OCI-M2 (cell line): ENCODE measurements around the gene SNRPD3.
"Not testable (repeated sequence)": the region's sequence is repeated elsewhere in the genome, so short reads cannot be mapped to it uniquely, and the experiment has no call there.

ENCODE experiments used
- DNase-seq: peaks from one replicate; lab custom pipeline; 2025; ENCODE audit not compliant: unreplicated experiment; lab: John Stamatoyannopoulos, UW

Gene SNRPD3

DNA sequence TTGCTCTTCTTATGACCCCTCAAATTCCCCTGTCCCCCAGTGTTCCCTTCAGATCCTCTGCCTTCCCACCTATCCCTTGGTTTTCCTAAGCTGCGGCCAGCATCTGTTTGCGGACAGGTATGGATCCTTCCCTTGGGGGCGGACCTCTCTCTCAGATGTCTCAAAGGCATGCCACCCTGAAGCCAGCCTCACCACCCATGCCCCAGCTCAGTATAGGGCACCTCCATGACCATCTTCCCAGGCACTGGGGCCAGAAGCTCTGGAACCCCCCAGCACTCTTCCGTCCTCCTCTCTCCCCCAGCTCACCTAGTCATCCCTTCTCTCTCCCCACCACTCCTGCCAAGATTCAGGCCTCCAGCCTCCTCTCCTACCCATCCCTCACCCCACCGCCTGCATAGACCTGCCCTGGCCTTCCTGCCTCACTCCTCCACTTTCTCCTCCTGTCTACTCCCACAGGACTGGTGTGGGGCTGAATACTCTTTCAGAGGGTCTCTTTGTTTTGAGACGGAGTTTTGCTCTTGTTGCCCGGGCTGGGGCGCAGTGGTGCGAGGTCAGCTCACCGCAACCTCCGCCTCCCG, 34.9 kb downstream of the SNRPD3 start:
- no peak for DNase-seq

DNA sequence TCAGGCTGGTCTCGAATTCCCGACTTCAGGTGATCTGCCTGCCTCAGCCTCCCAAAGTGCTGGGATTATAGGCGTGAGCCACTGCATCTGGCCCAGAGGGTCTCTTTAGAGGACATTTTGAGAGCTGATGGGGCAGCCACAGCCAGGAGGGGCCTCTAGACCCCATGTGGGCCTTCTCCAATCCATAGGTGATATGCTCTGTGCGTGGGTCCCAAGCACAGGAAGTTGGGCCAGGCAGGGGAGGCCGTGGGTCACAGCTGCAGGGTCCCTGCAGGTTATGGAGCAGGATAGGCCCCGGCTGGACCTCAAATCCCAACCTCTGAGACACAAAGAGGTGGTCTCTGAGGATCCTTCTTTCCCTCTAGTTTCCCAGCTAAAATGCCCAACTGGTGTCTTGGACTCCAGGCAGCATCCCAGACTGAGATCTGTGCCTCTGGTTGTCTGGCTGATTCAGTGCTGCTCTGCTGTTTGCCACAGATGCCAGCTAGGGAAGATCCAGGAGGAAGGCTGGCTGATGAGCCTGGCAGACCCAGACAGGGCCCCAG, 35.6 kb downstream of the SNRPD3 start:
- DNase-seq = no peak

DNA sequence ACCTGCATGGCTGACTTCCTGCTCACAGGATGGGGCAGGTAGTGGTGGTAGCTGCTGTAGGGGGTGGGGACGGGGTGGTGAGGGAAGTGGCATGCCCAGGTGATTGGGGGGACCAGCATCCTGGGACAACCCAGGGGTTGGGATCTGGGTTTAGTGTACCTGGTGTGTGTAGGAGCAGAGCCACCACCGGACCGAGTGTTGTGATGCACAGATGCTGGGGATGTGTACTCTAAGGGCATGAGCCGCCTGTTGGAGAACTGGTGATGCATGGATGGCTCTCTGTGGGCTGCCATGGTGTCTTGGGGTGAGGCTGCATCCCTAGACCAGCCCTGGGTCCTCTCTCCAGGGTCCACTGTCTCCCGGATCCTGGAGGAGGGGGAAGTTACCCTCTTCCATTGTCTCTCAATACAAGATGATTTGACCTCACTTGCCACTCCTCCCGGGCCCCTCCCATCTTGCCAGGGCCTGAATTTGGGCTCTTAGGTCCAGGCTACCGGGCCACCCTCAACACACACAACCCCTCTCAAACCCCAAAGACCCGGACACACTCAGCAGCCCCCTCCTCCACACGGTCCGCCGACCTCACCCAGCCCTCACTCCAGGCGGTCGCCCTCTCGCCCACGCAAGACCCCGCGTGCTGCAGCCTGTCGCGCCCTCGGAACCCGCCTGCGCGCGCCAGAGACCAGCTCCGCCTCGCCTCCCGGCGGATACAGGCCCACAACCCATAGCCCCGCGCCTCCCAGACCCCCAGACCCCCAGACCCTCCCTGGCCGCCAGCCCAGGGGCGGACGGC, 36.5 kb downstream of the SNRPD3 start:
- DNase-seq = no peak

DNA sequence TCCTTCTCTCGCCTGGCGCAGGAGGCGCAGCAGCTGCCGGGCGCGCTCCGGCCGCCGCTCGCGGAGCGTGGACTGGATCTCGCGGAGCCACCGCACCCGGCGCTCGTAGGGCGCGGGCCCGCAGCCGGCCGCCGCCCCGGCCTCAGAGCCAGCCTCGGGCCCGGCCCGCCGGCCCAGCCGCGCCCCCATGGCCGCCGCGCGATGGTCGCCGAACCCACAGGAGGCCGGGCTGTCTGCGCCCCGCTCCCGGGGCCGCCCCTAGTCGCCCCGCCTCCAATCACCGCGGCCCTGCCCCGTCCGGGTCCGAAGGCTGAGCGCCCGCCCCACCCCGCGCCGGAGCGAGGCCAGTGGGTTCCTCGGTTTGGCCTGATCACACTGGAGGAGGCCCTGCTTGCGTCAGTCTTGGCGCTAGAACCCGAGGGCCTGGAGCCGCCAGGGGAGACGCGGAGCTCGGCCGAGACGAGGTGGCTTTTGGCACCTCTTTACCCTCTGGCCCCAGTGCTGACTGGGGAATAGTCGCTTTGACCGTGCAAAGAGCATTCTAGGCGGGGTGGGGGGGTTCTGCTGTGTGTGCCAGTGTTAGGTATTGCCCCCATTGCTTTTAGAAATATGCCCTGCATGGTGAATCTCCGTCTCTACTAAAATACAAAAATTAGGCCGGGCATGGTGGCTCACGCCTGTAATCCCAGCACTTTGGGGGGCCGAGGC, 37.2 kb downstream of the SNRPD3 start, which contains the start of gene LRRC75B:
Gene LRRC75B (minus strand): TSS at position 223 of the 708 bp plus-strand sequence. CDS start 34 bp downstream, at position 189.
- DNase-seq = peak; percentile 5

DNA sequence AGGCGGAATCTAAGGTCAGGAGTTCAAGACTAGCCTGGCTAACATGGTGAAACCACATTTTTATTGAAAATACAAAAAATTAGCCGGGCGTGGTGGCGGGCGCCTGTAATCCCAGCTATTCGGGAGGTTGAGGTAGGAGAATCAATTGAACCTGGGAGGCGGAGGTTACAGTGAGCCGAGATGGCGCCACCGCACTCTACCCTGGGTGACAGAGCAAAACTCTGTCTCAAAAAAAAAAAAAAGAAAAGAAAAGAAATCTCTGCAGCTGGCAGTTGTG, 37.7 kb downstream of the SNRPD3 start:
- DNase-seq = not testable (repeated sequence)

DNA sequence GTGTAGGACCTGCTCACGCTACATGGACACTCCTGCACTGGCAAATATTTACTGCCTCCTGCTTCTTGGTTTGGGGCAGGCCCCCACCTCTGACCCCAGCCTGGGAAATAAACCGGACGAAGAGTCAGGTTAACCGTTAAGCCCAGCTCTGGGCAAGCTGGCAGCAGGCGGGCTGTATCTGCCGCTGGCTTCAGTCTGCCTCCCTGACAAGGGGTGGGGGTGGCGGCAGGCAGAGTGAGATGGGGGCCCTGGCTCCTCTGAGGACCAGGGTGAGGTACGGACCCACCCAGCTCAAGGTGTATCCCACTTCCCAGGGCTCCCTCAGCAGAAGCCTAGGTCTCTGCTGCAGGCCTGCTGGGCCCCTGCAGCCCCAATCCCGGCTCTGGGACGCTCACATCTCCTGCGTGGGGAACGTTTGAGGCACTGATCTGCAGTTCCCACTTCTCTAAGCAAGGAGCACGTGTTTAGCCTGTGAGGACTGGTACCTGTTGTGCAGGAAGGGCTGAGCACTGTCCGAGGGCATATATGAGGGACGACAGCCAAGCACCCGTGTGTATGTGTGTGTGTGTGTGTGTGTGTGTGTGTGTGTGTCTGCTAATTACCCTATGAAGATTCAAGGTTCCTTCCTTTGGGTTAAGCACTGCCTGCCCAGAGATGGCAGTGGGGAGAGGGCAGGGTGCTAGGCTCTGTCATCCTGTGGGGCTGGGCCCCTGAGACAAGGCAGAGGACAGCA, 38.2 kb downstream of the SNRPD3 start:
- DNase-seq = no peak

DNA sequence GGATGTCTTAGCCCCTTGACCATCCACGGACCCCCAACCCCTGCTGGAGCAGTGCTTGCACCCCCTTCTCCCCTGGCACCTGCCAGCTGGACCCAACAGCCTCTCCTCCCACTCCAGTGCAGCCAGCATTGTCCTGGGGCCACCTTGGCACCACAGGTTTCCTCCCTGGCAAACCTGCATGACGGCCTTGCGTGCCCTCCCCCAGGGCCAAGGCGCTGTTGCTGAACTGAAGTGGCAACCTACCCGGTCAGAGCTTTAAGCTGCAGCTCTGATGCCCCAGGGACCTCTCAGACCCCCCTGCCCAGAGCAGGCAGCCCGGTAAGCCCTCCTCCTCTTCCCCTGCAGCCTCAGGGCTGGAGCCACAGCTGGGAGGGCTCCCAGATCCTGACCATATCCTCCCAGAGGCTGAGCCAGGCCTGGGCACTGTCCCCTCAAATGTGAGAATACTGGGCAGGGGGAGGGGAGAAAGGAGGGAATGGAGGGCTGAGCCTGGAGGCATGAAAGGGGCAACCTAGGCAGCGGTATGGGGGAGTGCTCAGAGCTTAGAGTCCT, 38.8 kb downstream of the SNRPD3 start:
- DNase-seq = no peak

DNA sequence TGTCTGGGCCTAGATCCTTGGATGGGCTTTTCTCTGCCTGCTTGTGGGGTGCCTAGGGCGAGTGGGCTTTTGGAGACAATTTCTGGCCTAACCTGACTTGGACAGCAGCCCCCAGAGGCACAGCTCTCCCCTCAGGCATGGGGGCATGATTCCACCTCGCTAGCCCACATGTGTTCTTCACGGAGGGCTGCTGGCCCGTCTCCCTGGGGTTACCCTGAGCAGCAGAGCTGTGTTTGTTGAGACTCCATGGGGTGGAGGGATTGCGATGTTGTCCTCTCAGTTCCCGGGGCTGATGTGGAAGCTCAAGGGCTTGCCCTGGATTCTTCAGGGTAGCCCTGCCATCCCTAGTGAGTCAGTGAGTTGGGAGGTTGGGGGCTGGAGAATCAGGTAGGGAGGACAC, 39.4 kb downstream of the SNRPD3 start:
- no peak for DNase-seq

DNA sequence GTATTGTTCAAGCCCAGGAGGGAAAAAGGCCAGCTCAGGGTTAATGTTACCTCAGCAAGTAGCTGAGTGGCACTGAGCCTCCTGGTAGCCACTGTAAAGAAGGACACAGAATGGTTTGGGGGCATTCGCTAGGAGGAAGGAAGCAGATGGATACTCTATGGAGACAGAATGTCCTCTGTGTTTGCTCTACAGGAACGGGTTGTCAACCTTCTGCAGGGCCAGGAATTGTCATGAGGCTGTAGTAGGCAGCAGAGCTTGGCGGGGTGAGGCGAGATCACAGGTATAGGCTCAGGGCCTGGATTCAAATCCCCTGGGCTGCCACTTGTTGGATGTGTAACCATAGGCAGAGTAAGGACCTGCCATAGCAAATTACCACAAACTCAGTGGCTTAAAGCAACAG, 40.1 kb downstream of the SNRPD3 start:
- DNase-seq = no peak

DNA sequence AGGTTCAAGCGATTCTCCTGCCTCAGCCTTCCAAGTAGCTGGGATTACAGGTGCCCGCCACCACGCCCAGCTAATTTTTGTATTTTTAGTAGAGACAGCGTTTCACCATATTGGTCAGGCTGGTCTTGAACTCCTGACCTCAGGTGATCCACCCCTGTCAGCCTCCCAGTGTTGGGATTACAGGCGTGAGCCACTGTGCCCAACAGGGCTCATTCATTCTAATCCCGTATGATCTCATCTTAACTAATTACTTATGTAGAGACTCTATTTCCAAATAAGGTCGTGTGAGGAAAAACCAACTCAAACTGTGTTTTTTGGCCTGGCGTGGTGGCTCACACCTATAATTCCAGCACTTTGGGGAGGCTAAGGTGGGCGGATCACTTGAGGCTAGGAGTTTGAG, 41.3 kb downstream of the SNRPD3 start:
- not testable (repeated sequence) for DNase-seq

DNA sequence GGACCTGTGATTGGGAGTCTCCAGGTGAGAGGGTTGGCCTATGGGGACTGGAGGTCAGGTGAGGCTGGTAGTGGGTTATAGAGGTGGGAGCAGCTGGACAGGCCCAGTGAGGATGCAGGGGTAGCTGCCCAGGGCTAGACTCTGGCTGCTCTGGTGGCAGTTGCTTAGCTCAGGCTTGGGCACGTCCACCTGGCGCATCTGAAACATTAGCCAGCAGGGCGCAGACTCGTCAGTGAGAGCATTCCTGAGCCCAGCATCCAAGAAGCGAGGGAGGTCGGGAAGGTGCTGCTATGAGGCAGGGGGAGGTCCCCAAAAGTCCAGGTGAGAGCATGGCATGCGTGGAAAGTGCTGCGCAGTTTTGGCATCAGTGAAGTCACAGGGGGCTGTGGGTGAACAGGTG, 43.7 kb downstream of the SNRPD3 start:
- no peak for DNase-seq

DNA sequence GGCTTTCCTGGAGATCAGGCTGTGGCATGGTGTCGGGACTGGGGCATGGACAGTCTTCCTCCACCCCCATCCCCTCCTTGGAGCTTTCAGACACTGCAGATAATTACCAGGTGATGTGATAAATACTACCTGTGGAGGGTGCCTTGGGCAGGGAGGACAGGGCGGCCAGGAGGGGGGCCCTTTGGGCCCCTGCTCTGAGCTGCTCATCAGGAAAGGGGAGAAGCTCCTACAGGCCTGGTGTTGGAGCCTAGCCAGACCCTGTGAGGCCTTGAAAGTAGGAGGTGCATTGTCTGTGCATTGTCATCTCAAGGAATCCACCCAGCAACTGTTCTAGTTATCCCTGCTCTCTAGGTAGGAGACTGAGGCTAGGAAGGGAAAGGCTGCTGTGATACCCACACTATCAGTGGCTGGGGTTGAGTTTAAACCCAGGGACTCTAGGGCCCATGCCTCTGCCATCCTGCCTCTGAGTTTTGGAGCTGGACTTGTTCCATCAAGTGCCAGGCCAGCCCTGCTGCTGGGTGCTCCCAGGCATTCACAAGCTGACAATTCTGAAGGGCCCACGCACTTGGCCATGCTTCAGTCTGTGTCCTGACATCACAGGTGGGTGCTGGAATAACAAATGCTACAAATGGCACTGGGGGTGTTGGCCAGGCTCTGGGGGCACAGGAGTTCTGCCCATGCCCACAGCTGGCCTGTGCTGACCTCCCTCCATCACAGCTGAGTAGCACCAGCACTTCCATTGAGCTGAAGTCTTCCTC, 44.3 kb downstream of the SNRPD3 start:
- DNase-seq = not testable (repeated sequence)

DNA sequence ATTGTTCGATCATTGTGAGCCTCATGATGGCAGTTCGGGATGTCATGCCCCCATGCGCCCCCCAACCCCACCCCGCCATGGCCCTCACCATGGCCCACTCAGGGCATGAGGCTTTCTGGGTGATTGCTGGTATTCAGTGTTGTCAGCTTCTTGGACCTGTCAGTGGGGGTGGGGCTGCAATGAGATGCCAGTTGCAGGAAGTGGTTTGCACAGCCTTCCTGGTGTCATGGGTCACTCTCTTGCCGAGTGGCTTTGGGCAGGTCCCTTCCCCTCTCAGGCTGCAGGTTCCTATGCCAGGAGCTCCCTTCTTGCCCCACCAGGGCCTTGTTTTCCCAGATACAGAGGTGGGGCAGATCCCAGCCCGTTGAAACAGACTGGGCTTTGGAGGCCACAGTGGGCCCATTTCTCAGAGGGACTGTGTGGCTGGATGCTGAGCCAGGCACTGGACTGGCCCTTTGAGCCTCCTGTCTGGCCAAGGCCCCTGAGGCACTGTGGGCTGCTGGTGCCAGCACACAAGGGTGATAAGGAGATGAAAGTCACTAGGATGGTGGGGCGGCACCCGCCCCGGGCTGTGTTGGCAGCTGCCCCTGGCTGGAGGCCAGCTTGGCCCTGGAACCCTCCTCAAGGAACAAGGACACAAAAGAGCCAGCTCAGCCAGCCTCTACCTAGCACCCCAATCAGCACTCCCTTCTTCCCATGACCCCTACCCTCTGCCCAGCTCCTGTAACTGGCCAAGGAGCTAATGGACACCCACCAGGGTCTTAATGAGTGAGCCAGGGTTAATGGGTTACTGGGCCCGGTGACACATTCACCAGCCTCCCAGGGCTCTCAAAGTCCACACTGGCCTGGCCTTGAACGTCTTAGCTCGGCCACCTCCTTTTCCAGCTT, 45.7 kb downstream of the SNRPD3 start:
- DNase-seq = no peak

DNA sequence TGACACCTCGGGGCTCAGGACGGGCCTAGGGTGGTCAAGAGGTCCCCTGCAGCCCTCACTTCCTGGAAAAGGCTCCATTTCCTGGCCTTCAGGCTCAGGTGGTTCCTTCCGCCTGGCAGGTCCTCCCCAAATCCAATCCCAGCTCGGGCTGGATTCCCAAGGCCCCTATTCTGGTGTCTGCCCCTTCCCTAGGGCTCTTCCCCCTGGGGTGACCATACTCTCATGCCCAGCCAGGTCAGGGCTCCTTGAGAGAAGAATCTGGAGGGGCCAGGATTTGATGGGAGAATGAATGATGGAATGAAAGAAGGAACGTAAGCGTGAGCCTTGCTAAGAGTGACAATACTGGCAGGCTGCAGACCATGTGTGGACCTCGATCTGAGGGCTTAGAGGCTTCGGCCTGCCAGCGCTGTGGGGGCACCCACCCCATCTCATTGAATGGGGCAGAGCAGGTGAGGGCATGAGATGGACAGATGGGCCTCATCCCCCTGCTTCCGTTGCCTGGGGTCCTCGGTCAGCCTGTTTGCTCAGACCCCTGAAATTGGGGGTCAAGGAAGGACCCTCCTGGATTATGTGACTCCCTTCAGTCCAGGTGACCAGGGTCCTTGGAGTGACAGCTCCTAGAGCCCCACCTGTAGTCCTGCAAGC, 46.4 kb downstream of the SNRPD3 start:
- DNase-seq = not testable (repeated sequence)

DNA sequence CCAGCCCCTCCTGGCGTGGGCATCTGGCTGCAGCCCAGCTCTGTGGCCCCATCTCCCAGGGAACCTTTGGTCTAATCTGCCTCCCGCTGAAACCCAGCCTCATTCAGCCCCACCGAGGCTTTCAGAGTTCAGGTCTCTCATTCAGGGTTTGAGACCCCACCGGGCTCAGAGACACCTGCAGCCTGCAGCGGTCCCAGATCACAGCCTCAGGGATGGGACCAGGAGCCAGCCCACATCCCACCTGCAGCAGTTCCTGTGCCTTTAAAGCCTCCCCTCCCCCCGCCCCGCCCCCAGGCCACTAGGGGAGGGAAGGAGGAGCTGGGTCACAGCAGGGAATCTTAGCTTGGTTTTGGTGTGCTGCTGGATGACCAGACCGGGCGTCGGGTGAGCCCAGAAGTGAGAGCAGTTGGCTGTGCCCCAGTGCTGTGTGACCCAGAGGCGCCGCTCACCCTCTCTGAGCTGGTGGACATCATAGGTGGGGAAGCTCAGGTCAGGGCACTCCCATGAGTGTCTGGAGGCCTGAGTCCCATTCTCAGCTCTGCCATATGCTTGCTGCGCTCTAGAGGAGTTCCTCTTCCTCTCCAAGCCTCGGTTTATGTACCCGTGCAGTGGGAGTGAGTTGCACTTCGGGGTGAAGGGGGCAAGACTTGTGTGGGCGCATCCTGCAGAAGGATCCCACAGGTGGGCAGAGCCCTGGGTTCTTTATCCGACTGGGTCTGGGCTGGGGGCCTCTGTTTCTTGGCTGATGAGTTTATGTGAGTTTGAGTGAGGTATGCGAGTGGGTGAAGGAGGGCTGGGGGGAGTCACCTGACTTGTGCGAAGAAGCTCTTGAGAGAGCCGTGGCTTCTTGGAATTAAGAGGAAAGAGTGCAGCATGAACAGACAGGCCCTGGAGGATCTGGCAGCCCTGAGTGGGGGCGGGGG, 47.3 kb downstream of the SNRPD3 start, which contains the start of gene GGT1:
Gene GGT1 (plus strand): TSS at position 347 of the 923 bp plus-strand sequence. CDS start 7,889 bp downstream, outside the sequence.
- DNase-seq = not testable (repeated sequence)

DNA sequence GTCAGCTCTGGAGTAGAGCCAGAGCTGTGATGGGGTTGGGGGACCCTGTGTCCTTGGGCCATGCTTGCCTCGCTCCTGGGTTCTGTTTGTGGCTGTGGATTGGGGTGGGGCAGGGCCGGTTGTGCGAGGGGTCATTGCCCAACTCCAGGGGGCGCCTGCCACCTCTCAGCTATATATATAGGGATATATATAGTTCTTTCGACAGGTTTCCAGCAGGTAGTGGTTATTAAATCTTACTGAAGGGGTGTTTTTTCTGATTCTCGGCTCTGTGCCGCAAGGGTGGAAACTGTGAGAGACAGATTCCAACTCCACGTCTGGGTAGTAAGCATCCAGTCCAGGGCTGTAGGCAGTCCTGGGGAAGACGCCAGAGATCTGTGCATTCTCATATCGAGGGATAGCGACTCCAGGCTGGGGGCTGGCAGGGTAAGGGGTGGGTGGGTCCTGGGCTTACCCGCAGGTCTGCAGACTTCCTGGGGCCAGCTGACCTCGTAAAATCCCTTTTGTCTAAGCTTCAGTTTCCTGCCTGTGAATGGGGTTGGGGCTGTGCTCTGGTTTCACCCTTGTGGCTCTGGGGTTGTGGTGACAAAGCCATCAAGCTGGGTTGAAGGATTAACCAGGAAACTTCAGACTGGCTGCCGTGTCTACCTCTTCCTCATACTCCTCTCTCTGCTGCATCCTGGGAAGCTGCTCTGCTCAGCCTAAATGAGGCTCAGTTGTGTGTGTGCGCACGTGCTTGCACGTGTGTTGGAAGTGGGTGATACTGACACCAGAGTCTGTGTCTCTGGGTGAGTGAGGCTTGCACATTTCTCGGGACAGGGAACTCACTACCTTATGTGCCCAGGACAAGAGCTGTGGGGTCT, 48.2 kb downstream of the SNRPD3 start:
- not testable (repeated sequence) for DNase-seq

DNA sequence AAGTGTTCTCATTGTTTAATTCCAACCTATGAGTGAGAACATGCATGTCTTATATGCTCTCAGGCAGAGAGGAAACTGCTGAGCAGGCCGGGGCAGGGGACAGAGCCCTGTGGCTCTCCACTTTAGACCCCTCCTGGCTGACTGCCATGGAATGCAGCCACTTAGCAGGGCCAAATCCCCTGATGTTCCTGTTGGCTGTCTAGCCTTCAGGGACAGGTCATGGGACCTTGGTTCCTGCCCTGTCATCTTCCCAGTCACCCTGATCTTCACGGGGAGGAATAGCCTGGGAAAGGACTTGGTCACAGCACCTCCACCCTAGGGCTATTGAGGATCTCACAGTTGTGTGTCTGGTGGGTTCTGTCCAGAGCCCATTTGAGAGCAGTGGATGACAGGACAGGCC, 50.5 kb downstream of the SNRPD3 start:
- not testable (repeated sequence) for DNase-seq
